ENCODE results near the gene PARP1.
"Not testable (repeated sequence)": the region's sequence is repeated elsewhere in the genome, so short reads cannot be mapped to it uniquely, and the experiment has no call there.

The PARP1 gene

GRCh38 chr1:226429858-226430715, 22.2 kb upstream of the PARP1 start:
- DNase-seq (ENCODE audit: low read depth, low spot score): no peak

- DNase-seq (ENCODE audit: low read depth, low spot score): no peak
Measured at GRCh38 chr1:226428791-226429461, 21.0 kb upstream of the PARP1 start.

DNA sequence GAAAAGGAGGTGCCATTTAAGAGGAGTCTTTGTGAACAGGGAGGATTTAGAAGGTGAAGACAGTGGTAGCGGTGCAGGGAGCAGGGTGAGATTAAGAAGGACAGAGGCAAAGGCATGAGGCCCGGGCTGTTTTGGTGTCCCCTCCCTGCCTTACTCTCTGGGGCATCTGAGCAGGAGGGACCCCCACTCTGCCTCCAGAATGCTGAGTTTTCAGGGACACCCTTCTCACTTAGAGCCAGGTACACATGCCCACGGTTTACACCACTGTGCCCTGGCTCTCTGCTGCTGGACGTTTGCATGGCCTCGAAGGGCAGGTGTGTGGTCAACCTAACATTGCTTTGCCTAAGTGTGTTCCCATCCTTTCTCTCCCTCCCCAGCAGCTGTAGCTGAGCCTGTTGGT, 20.5 kb upstream of the PARP1 start:
- DNase-seq (ENCODE audit: low read depth, low spot score): no peak

- no peak for DNase-seq (ENCODE audit: low read depth, low spot score)
Measured at GRCh38 chr1:226427131-226427530, 19.2 kb upstream of the PARP1 start.

- not testable (repeated sequence) for DNase-seq (ENCODE audit: low read depth, low spot score)
Measured at GRCh38 chr1:226426395-226426794, 18.5 kb upstream of the PARP1 start.

- no peak for DNase-seq (ENCODE audit: low read depth, low spot score)
Measured at GRCh38 chr1:226425431-226426031, 17.6 kb upstream of the PARP1 start.

GRCh38 chr1:226425004-226425378, 17.1 kb upstream of the PARP1 start:
- no peak for DNase-seq (ENCODE audit: low read depth, low spot score)

- DNase-seq (ENCODE audit: low read depth, low spot score): no peak
Measured at GRCh38 chr1:226424221-226425003, 16.5 kb upstream of the PARP1 start.

DNA sequence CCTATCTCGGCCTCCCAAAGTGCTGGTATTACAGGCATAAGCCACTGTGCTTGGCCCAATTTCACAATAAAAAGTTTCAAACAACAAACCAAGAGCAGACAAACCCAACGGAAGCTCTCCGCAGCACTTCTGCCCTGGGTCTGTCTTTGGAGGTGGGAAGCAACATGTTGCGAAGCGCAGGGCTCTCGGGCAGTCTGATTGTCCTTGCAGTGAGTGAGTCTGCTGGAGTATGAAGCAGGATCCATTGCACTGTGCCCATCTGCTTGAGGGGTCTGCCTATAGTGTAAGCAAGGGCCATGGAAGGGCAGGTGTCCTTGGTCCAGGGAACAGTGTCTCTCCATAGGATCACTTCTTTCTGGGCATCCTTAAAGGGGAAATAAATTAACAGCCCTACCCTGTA, 14.6 kb upstream of the PARP1 start:
- DNase-seq (ENCODE audit: low read depth, low spot score): no peak

DNA sequence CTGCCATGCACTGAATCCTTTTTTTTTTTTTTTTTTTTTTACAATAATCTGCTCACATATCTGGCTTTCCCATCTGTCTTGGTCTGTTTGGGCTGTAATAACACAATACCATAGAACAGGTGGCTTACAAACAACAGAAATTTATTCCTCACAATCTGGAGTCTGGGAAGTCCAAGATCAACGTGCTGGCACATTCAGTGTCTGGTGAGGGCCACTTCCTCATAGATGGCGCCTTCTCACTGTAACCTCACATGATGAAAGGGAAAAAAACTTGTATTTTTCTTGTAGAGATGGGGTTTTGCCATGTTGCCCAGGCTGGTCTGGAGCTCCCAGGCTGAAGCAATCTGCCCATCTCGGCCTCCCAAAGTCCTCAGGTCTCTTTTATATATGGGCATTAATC, 13.0 kb upstream of the PARP1 start:
- no peak for DNase-seq (ENCODE audit: low read depth, low spot score)

- no peak for DNase-seq (ENCODE audit: low read depth, low spot score)
Measured at GRCh38 chr1:226420328-226420727, 12.4 kb upstream of the PARP1 start.

DNA sequence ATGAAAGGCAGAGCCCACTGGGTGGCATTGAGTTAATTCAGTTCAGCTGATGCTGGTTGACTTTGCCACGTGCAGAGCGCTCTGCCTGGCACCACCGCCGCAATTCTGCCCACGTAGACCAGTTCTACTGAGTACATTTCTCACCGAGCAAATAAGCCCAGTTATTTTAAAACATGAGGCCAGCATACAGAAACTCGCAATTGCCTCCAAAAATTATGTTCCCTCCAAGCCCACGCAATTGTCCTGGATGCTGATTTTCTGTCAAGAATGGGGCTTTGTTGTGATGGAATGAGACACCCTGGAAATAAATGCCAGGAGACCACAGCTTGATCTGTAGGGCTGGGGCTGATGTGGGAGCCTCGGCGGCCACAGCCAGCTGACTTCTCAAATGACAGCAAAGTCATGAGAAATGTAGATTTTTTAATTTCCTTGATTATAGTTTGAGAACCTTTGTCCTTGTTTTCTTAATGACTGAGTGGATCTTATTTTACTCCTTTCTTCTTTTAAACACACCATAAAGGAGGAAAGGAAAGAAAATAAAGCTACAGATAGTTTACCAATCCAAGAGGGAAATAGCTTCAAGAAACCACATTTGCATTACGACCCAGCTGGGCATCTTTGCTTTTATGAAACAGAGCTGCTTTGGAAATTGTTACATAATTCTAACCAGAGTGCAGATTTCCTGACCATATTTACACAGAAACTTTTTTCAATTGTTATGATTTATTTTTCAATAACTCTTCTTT, 11.6 kb upstream of the PARP1 start:
- no peak for DNase-seq (ENCODE audit: low read depth, low spot score)

GRCh38 chr1:226417830-226418546, 10.1 kb upstream of the PARP1 start:
- DNase-seq (ENCODE audit: low read depth, low spot score): no peak

DNA sequence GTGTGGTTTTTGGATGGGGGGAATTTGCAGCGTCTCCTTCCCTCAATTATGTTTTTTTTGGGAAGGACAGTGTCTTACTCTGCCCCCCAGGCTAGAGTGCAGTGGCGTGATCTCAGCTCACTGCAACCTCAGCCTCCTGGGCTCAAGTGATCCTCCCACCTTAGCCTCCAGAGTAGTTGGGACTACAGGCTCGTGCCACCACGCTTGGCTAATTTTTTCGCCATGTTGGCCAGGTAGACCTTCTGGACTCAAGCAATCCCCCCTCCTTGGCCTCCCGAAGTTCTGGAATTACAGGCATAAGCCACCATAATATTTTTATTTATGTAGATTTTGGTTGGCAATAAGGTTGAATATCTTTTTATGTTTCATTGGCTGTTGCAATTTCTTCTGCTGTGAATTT, 9.5 kb upstream of the PARP1 start:
- DNase-seq (ENCODE audit: low read depth, low spot score): no peak

DNA sequence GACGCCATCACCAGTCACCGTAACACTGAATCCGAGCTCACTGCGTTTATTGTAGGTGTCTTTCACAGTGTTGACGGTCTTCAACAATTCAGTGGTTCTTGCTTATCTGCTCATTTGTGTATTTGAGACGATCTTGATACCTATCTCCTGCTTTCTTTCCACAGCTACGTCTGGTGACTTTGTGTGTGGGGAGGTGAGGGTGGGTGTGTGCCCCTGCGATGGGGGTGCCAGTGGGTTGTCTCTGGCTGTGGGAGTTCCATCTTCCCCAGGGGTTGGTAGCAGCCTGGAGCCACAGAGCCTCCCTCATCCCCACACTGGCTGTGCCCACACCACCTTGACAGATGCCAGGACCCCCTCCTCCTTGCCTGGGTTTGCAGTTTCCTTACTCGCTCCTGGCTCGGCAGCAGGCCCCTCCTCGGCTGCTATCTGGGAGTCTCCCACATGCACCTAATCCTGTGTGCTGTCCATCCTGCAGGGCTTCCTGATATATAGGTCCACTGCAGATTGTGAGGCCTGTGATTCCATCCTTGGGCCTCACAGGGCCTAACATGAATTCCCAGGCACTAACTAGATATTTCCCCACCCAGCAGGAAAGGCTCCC, 6.3 kb upstream of the PARP1 start:
- no peak for DNase-seq (ENCODE audit: low read depth, low spot score)

GRCh38 chr1:226411619-226412018, 3.7 kb upstream of the PARP1 start:
- DNase-seq (ENCODE audit: low read depth, low spot score): no peak

DNA sequence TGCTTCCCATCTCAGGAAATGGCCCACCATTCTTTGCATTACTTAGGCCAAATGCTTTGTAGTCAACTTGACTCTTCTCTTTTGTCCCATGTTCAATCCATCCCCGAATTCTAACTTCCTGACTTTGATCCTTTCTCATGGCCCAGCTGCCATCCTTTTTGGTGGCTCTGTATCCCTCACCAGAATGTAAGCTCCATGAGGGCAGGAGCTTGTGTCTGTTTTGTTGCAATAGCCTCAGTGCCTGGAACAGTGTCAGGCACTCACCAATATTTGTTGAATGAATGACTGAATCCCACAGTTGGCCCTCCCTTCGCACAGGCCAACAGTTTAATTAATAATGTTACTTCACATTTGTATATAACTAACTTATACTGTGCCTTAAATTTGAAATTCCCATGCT, 3.1 kb upstream of the PARP1 start:
- no peak for DNase-seq (ENCODE audit: low read depth, low spot score)

DNA sequence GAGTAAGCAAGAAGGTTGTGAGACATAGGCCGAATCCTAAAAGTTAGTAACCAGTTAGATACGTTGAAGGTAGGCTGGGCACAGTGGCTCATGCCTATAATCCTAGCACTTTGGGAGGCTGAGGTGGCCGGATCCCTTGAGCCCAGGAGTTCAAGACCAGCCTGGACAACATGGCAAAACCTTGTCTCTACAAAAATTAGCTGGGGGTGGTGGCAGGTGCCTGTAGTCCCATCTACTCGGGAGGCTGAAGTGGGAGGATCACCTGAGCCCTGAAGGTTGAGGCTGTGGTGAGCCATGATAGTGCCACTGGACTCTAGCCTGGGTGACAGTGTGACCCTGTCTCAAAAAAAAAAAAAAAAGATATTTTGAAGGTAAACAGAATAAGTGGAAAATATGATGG, 1.5 kb upstream of the PARP1 start:
- no peak for DNase-seq (ENCODE audit: low read depth, low spot score)

DNA sequence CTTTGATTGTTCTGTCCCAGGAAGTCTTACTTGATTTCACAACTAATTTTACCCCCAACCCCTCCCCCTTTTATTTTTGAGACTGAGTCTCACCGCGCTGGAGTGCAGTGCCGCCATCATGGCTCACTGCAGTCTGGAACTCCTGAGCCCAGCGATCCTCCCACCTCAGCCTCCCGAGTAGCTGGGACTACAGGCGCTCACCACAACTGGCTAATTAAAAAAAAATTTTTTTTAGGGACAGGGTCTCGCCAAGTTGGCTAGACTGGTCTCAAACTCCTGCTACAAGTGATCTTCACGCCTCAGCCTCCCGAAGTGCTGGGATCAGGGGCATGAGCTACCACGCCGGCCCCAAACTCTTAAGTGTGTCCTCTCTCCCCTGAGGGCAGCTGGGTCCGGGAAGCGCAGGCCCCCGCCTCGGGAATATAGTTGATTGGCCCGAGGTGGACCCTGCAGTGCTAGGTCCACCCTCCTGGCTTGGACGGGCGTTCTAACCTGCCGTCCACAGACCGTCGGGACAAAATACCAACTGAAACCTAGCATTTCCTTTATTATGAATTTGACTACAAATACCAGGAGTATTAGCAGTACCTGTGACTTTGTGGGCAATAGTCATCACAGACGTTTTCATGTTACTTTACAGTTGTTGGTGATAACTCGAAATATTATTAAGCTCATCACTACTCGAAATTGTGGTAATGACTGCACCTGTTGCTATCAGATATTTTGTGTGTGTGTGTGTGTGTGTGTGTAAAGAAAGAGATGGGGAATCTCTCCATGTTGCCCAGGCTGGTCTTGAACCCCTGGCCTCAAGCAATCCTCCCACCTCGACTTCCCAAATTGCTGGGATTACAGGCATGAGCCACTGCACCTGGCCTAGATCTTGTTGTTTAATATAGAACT, 642 bp upstream of the PARP1 start:
- no peak for DNase-seq (ENCODE audit: low read depth, low spot score)

Measured in iPS DF 19.7 (cell line).